DOHH2 (cell line): ENCODE data around the gene PPP4R4.

ENCODE experiments used
- CTCF ChIP-seq: fragments of 200-600 bp; sonication (generic); IDR thresholded peaks from one replicate; pipeline ENCODE4 v1.5.1; 2014; ENCODE audit warnings: antibody characterized with exemption, mild to moderate bottlenecking, low read depth, low read length; ENCODE audit not compliant: poor library complexity, severe bottlenecking
- EZH2phosphoT487 ChIP-seq: fragments of 200-600 bp; sonication (generic); IDR thresholded peaks from 2 replicates; pipeline ENCODE4 v1.6.1; 2017; ENCODE audit warnings: borderline replicate concordance, mild to moderate bottlenecking, antibody characterized with exemption, low read length, moderate library complexity, mixed read lengths

DNA sequence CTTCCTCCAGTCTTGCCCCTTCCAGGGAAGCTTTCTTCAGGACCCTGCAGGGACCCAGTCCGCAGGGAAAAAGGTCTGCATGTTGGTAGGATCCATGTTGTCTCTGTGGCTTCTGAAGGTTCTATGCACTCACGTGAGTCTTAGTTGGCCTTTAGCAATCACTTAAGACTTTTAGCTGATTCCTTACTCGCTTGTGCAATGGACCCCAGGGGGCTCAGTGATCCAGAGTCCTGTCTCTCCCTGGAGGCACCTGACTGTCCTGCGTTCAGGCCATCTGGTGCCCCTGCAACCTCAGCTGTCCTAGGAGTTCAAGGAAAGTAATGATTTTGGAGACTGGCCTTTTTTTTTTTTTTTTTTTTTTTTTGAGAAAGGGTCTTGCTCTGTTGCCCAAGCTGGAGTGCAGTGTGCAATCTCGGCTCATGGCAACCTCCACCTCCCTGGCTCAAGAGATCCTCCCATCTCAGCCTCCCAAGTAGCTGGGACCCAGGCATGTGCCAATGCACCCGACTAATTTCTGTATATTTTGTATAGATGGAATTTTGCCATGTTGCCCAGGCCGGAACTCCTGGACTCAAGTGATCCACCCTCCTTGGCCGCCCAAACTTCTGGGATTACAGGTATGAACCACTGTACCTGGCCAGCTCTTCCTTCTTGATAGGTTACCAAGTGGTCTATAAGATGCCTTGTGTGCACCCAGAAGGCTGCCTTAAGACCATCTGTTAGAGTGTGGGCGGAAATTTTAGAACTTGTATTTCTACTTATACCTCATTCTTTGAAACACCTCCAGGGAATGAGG lies 49.3 kb upstream of the PPP4R4 start:
- TF ChIP-seq CTCF (no peak), EZH2phosphoT487 (no peak)
